ENCODE results near the gene GBX1. TPM values are rescaled to one million over a fixed set of nuclear protein-coding genes. Genes with fewer than 3 reads are reported as not detected.

GBX1 gene
- total RNA-seq, 3 donors from 2014 or later = not detected

- Histone ChIP-seq H3K4me1 (no peaks in the 10 kb centered on the region), H3K27me3 (no peaks in the 10 kb centered on the region), H3K9me3 (no peaks in the 10 kb centered on the region), H3K36me3 (peaks cover 7% of the 10 kb centered on the region), H3K27ac (no peak overlapping the region), H3K4me3 (no peak overlapping the region)
- TF ChIP-seq POLR2A (IDR thresholded peaks at IDR 0.05) (no peak), POLR2AphosphoS5 (IDR thresholded peaks at IDR 0.05) (no peak), CTCF (IDR thresholded peaks at IDR 0.05) (no peak)
- intact Hi-C loops (cut with DNase I; ENCODE audit: low total_unique reads) = no loop called here
- DNase-seq (ENCODE audit: low spot score in 2 of 2) = peak in 1 of 2 donors; percentile 12
Measured at GRCh38 chr7:151135866-151136843, 31.3 kb downstream of the GBX1 start.

GRCh38 chr7:151135525-151135845, 32.0 kb downstream of the GBX1 start:
- Histone ChIP-seq H3K27me3 (no peaks in the 10 kb centered on the region), H3K9me3 (no peaks in the 10 kb centered on the region), H3K36me3 (peaks cover 7% of the 10 kb centered on the region), H3K27ac (no peak overlapping the region), H3K4me3 (no peak overlapping the region), H3K4me1 (no peaks in the 10 kb centered on the region)
- DNase-seq (ENCODE audit: low spot score in 2 of 2) = no peak
- no peak for TF ChIP-seq POLR2A (IDR thresholded peaks at IDR 0.05)
- TF ChIP-seq POLR2AphosphoS5 (IDR thresholded peaks at IDR 0.05) = no peak
- no peak for TF ChIP-seq CTCF (IDR thresholded peaks at IDR 0.05)
- intact Hi-C loops (cut with DNase I; ENCODE audit: low total_unique reads) = no loop called here

- TF ChIP-seq POLR2A (IDR thresholded peaks at IDR 0.05) (no peak), CTCF (IDR thresholded peaks at IDR 0.05) (no peak), POLR2AphosphoS5 (IDR thresholded peaks at IDR 0.05) (no peak)
- peaks cover 7% of the 10 kb centered on the region for H3K36me3 ChIP-seq
- H3K4me1 ChIP-seq = no peaks in the 10 kb centered on the region
- no peaks in the 10 kb centered on the region for H3K27me3 ChIP-seq
- H3K4me3 ChIP-seq = no peak overlapping the region
- no peaks in the 10 kb centered on the region for H3K9me3 ChIP-seq
- no peak overlapping the region for H3K27ac ChIP-seq
- intact Hi-C loops (cut with DNase I; ENCODE audit: low total_unique reads) = no loop called here
- DNase-seq (ENCODE audit: low spot score in 2 of 2) = no peak
Measured at GRCh38 chr7:151134743-151135524, 32.6 kb downstream of the GBX1 start.

GRCh38 chr7:151133986-151134742, 33.3 kb downstream of the GBX1 start:
- no peaks in the 10 kb centered on the region for H3K4me1 ChIP-seq
- intact Hi-C loops (cut with DNase I; ENCODE audit: low total_unique reads) = no loop called here
- TF ChIP-seq POLR2AphosphoS5 (IDR thresholded peaks at IDR 0.05) (no peak), CTCF (IDR thresholded peaks at IDR 0.05) (no peak), POLR2A (IDR thresholded peaks at IDR 0.05) (no peak)
- no peaks in the 10 kb centered on the region for H3K9me3 ChIP-seq
- H3K4me3 ChIP-seq = no peak overlapping the region
- peaks cover 7% of the 10 kb centered on the region for H3K36me3 ChIP-seq
- H3K27me3 ChIP-seq = no peaks in the 10 kb centered on the region
- no peak overlapping the region for H3K27ac ChIP-seq
- DNase-seq (ENCODE audit: low spot score in 2 of 2) = no peak

Measured in breast epithelium (tissue), 4 donors.